Measurements from ENCODE around the gene AMIGO3. TPM values are rescaled to one million over a fixed set of nuclear protein-coding genes. Genes with fewer than 3 reads are reported as not detected.

The AMIGO3 gene
- total RNA-seq, 2 experiments from 2014 or later, result 0.82 to 1.3 TPM

- Histone ChIP-seq H3K9me3 (ENCODE audit: control insufficient read depth in 1 of 2, insufficient read depth in 1 of 2, low read length in 2 of 2) (no peaks in the 10 kb centered on the region), H3K4me3 (ENCODE audit: low read length) (no peak overlapping the region), H3K4me1 (ENCODE audit: insufficient read depth, low read length) (no peaks in the 10 kb centered on the region), H3K36me3 (ENCODE audit: insufficient read depth, low read length) (peaks cover 34% of the 10 kb centered on the region), H3K27me3 (ENCODE audit: control insufficient read depth in 1 of 2, insufficient read depth in 2 of 2, low read length in 2 of 2) (no peaks in the 10 kb centered on the region), H3K27ac (ENCODE audit: low read depth in 1 of 2, low read length in 2 of 2) (no peak overlapping the region)
- ATAC-seq (ENCODE audit: poor library complexity), result no peak
- Mint-ChIP-seq H3K4me3 (no peak overlapping the region), H3K27me3 (no peaks in the 10 kb centered on the region), H3K36me3 (ENCODE audit: low read depth) (peaks cover 63% of the 10 kb centered on the region), H3K4me1 (ENCODE audit: low read depth) (peaks cover 16% of the 10 kb centered on the region), H3K9me3 (no peaks in the 10 kb centered on the region), H3K27ac (no peak overlapping the region)
- ChIA-PET POLR2A (no interaction called here), CTCF (interaction anchor here (1.7 kb wide), 1 partner anchor 54 kb away, joined by 4 read pairs; no protein-coding TSS in a partner anchor)
- intact Hi-C loops (cut with DNase I, micrococcal nuclease), result no loop called here
- DNase-seq, result no peak
- no peak for TF ChIP-seq CTCF (IDR thresholded peaks at IDR 0.05)
These were observed 28.5 kb upstream of the AMIGO3 start for GRCh38 chr3:49747792-49748480.

- no peak for DNase-seq
- TF ChIP-seq CTCF (IDR thresholded peaks at IDR 0.05), result no peak
- intact Hi-C loops (cut with DNase I, micrococcal nuclease), result no loop called here
- no peaks in the 10 kb centered on the region for H3K27me3 ChIP-seq (ENCODE audit: control insufficient read depth in 1 of 2, insufficient read depth in 2 of 2, low read length in 2 of 2)
- ChIA-PET CTCF (no interaction called here), POLR2A (no interaction called here)
- no peaks in the 10 kb centered on the region for H3K27me3 Mint-ChIP-seq
- H3K27ac ChIP-seq (ENCODE audit: low read depth in 1 of 2, low read length in 2 of 2), result no peak overlapping the region
- peaks cover 40% of the 10 kb centered on the region for H3K36me3 ChIP-seq (ENCODE audit: insufficient read depth, low read length)
- no peak overlapping the region for H3K27ac Mint-ChIP-seq
- H3K4me1 ChIP-seq (ENCODE audit: insufficient read depth, low read length), result no peaks in the 10 kb centered on the region
- no peak overlapping the region for H3K4me3 Mint-ChIP-seq
- H3K4me3 ChIP-seq (ENCODE audit: low read length), result no peak overlapping the region
- peaks cover 62% of the 10 kb centered on the region for H3K36me3 Mint-ChIP-seq (ENCODE audit: low read depth)
- H3K9me3 Mint-ChIP-seq, result no peaks in the 10 kb centered on the region
- no peak for ATAC-seq (ENCODE audit: poor library complexity)
- no peaks in the 10 kb centered on the region for H3K9me3 ChIP-seq (ENCODE audit: control insufficient read depth in 1 of 2, insufficient read depth in 1 of 2, low read length in 2 of 2)
- peaks cover 14% of the 10 kb centered on the region for H3K4me1 Mint-ChIP-seq (ENCODE audit: low read depth)
These were observed 26.5 kb upstream of the AMIGO3 start for GRCh38 chr3:49745986-49746385.

- Mint-ChIP-seq H3K9me3 (no peaks in the 10 kb centered on the region), H3K4me3 (no peak overlapping the region), H3K36me3 (ENCODE audit: low read depth) (peaks cover 51% of the 10 kb centered on the region), H3K4me1 (ENCODE audit: low read depth) (peaks cover 21% of the 10 kb centered on the region), H3K27me3 (no peaks in the 10 kb centered on the region), H3K27ac (no peak overlapping the region)
- ATAC-seq (ENCODE audit: poor library complexity) (no peak), DNase-seq (no peak)
- Histone ChIP-seq H3K27ac (ENCODE audit: low read depth in 1 of 2, low read length in 2 of 2) (no peak overlapping the region), H3K4me1 (ENCODE audit: insufficient read depth, low read length) (no peaks in the 10 kb centered on the region), H3K4me3 (ENCODE audit: low read length) (no peak overlapping the region), H3K27me3 (ENCODE audit: control insufficient read depth in 1 of 2, insufficient read depth in 2 of 2, low read length in 2 of 2) (no peaks in the 10 kb centered on the region), H3K36me3 (ENCODE audit: insufficient read depth, low read length) (peaks cover 39% of the 10 kb centered on the region), H3K9me3 (ENCODE audit: control insufficient read depth in 1 of 2, insufficient read depth in 1 of 2, low read length in 2 of 2) (no peaks in the 10 kb centered on the region)
- CTCF ChIA-PET, result no interaction called here
- intact Hi-C loops (cut with DNase I, micrococcal nuclease), result no loop called here
- TF ChIP-seq CTCF (IDR thresholded peaks at IDR 0.05), result no peak
- POLR2A ChIA-PET, result no interaction called here
These were observed 20.9 kb upstream of the AMIGO3 start for GRCh38 chr3:49740427-49740826.

Measured in CD4-positive, alpha-beta T cell (primary cell).